GM12872 (cell line): ENCODE measurements around the gene PADI1.

Experiments
- TF ChIP-seq, protein P1 (sequence below): IDR thresholded peaks from 3 replicates; pipeline ENCODE4 v1.5.1; 2011; ENCODE audit warnings: low read depth, mild to moderate bottlenecking, low read length, moderate library complexity; ENCODE audit not compliant: insufficient read depth

The PADI1 gene

GRCh38 chr1:17214876-17215544 is 10.1 kb downstream of the PADI1 start:
- TF ChIP-seq, protein P1, sequence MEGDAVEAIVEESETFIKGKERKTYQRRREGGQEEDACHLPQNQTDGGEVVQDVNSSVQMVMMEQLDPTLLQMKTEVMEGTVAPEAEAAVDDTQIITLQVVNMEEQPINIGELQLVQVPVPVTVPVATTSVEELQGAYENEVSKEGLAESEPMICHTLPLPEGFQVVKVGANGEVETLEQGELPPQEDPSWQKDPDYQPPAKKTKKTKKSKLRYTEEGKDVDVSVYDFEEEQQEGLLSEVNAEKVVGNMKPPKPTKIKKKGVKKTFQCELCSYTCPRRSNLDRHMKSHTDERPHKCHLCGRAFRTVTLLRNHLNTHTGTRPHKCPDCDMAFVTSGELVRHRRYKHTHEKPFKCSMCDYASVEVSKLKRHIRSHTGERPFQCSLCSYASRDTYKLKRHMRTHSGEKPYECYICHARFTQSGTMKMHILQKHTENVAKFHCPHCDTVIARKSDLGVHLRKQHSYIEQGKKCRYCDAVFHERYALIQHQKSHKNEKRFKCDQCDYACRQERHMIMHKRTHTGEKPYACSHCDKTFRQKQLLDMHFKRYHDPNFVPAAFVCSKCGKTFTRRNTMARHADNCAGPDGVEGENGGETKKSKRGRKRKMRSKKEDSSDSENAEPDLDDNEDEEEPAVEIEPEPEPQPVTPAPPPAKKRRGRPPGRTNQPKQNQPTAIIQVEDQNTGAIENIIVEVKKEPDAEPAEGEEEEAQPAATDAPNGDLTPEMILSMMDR = no peak

DNA sequence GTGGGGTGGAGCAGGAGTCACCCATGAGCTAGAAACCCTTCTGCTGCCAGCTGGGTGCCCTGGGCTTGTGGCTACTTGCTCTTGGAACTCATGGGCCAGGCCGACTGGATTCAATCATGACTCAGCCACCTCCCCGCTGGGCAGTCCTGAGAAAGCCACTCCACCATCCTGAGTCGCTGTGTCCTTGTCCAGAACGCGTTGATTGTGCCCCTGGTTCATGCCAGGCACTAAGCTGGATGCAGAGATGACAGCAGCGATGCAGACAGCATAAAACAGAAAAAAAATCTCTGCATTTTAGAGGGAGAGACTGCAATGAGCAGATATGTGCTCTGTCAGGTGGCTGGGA is 10.6 kb downstream of the PADI1 start:
- TF ChIP-seq, protein P1 = no peak

- TF ChIP-seq, protein P1 = no peak
Measured at GRCh38 chr1:17216078-17216477, 11.2 kb downstream of the PADI1 start.

DNA sequence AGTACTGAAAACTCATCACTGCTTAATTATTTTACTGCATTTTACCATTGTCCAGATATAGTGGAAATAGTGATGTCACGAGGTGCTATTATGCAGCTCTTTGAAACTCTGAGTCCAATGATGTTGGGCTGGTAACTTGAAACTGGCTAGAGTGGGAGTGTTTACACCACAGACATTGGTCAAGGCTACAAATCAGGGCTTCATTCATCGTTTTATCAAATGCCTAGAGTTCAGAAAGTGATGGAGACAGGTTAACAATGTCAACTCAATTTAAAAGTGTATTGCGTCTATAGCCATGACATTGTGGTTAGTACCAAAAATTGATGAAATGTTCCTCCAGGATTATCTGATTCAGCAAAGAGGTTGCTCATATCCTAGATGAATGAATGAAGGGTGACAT is 12.7 kb downstream of the PADI1 start:
- TF ChIP-seq, protein P1 = no peak

GRCh38 chr1:17218939-17219338 is 14.0 kb downstream of the PADI1 start:
- TF ChIP-seq, protein P1 = no peak

DNA sequence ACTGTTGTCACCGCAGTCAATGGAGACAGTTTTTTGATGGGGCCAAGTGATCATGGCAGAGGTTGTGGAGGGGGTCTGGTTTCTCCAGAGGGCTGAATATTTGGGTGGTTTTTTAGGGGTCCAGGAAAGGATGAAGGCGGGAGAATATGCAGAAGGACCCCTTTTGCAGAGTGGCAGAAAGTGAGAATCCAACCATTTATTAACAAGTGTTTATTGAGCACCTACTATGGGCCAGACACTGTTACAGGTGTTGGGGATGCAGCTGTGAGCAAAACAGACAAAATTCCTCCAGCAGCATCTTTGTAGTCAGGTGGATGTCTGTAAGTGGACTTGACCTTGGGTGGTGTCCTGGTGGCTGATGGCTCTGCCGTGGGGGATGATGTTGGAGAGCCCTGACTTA is 15.4 kb downstream of the PADI1 start:
- TF ChIP-seq, protein P1 = no peak

- TF ChIP-seq, protein P1 = no peak
Measured at GRCh38 chr1:17222557-17222956, 17.6 kb downstream of the PADI1 start.
